ENCODE data around the gene KCTD19. TPM values are rescaled to one million over a fixed set of nuclear protein-coding genes. Genes with fewer than 3 reads are reported as not detected.

The KCTD19 gene
- polyA plus RNA-seq, result not detected in 2 replicates

GRCh38 chr16:67326472-67327309, at the start of gene KCTD19, which contains the start of gene LRRC36:
KCTD19 (minus strand) TSS chr16:67326741; CDS start chr16:67326707, 34 bp downstream.
LRRC36 (plus strand) TSS chr16:67326815; CDS start chr16:67326863, 48 bp downstream.

GRCh38 chr16:67279296-67280089, 47.0 kb downstream of the KCTD19 start, which contains the start of gene PLEKHG4:
PLEKHG4 (plus strand) TSS chr16:67279532; CDS start chr16:67280045, 513 bp downstream.

DNA sequence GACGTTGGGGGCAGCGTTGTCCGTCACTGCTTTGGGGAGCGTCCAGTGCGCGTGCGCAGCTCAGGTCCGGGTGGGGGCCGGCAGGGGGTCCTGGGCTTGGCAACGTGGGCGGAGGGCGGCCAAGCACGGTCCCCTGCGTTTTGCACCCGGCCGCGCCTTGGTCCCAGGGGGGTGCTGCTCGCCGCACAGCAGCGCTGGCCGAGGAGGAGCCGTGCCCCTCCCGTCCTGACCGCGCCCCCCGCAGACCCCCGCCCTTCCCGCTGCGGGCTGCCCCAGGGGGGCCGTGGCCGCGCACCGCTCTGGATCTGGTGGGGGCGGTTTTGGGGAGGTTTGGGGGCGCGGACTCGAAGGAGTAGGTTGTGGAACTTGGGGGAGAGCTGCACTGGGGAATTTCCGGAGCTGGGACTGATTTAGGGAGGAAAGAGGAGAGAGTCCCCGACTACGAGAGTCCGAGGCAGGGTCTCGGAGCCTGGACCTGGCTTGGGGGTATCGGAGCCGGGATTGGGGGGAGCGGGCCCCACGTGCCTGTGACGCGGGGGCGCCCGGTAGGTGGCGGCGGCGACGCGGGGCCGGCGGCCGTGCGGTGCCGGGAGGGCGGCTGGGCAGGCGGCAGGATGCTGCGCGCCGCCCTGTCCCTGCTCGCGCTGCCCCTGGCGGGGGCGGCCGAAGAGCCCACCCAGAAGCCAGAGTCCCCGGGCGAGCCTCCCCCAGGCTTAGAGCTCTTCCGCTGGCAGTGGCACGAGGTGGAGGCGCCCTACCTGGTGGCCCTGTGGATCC, 78.0 kb downstream of the KCTD19 start, which contains the start of gene SLC9A5:
SLC9A5 (plus strand) TSS at position 579 of the 777 bp plus-strand sequence; CDS start at position 615, 36 bp downstream.

GRCh38 chr16:67247192-67248072, 79.1 kb downstream of the KCTD19 start, which contains the start of gene FHOD1:
FHOD1 (minus strand) TSS chr16:67247481; CDS start chr16:67247410, 71 bp downstream.

Other genes with a start within 250 kb of the KCTD19 start
- 4.7 and 14.2 TPM in 2 replicates for gene PHAF1, start 216.8 kb downstream of the KCTD19 start, polyA plus RNA-seq
- not detected in 2 replicates for gene B3GNT9, start 175.7 kb downstream of the KCTD19 start, polyA plus RNA-seq
- 0.99 TPM in 1 of 2 replicates, not detected in the other for gene TRADD, start 166.8 kb downstream of the KCTD19 start, polyA plus RNA-seq
- 0.81 TPM in 1 of 2 replicates, not detected in the other for gene FBXL8, start 166.8 kb downstream of the KCTD19 start, polyA plus RNA-seq
- gene HSF4, start 162.0 kb downstream of the KCTD19 start, polyA plus RNA-seq, result 1.9 and 3.9 TPM in 2 replicates
- 6.3 and 9.0 TPM in 2 replicates for gene NOL3, start 156.2 kb downstream of the KCTD19 start, polyA plus RNA-seq
- gene MATCAP1, start 142.8 kb downstream of the KCTD19 start, polyA plus RNA-seq, result 12.0 and 13.3 TPM in 2 replicates
- not detected in 2 replicates for gene EXOC3L1, start 136.6 kb downstream of the KCTD19 start, polyA plus RNA-seq
- 4.5 and 7.4 TPM in 2 replicates for gene E2F4, start 134.6 kb downstream of the KCTD19 start, polyA plus RNA-seq
- not detected in 2 replicates for gene ELMO3, start 127.6 kb downstream of the KCTD19 start, polyA plus RNA-seq
- gene TMEM208, start 99.6 kb downstream of the KCTD19 start, polyA plus RNA-seq, result 357 and 366 TPM in 2 replicates
- 2.6 and 3.7 TPM in 2 replicates for gene FHOD1, start 79.3 kb downstream of the KCTD19 start, polyA plus RNA-seq
- gene SLC9A5, start 77.8 kb downstream of the KCTD19 start, polyA plus RNA-seq, result 1.1 and 1.7 TPM in 2 replicates
- gene PLEKHG4, start 47.2 kb downstream of the KCTD19 start, polyA plus RNA-seq, result 1.4 TPM in 1 of 2 replicates, not detected in the other
- gene LRRC36, start 74 bp upstream of the KCTD19 start, polyA plus RNA-seq, result 2.1 and 3.7 TPM in 2 replicates
- 55.4 and 88.4 TPM in 2 replicates for gene TPPP3, start 66.8 kb upstream of the KCTD19 start, polyA plus RNA-seq
- 0.16 and 0.20 TPM in 2 replicates for gene ZDHHC1, start 89.7 kb upstream of the KCTD19 start, polyA plus RNA-seq
- gene HSD11B2, start 104.4 kb upstream of the KCTD19 start, polyA plus RNA-seq, result 0.12 and 3.9 TPM in 2 replicates
- 83.3 and 140 TPM in 2 replicates for gene ATP6V0D1, start 154.4 kb upstream of the KCTD19 start, polyA plus RNA-seq
- 0.34 TPM in 1 of 2 replicates, not detected in the other for gene AGRP, start 156.8 kb upstream of the KCTD19 start, polyA plus RNA-seq
- gene RIPOR1, start 202.1 kb upstream of the KCTD19 start, polyA plus RNA-seq, result 4.3 and 6.2 TPM in 2 replicates
- 16.6 and 19.6 TPM in 2 replicates for gene CTCF, start 235.8 kb upstream of the KCTD19 start, polyA plus RNA-seq